Measurements from ENCODE around the gene SYCP2L. TPM values are rescaled to one million over a fixed set of nuclear protein-coding genes. Genes with fewer than 3 reads are reported as not detected.

The SYCP2L gene
- total and polyA plus RNA-seq, 10 of the 15 experiments (the other 5 are each of a cell fraction or from before 2014, with no cell fraction given): 0.03 to 0.12 (median 0.04) TPM; not detected in 7

GRCh38 chr6:10884245-10884972 is 2.4 kb upstream of the SYCP2L start:
- Histone ChIP-seq H3K9me3 (replicated peaks; ENCODE audit: control insufficient read depth, insufficient read depth, low read length) (peaks cover 2% of the 10 kb centered on the region; the same call in 2 of the 3 replicates), H3K9ac (ENCODE audit: control insufficient read depth, insufficient read depth, low read length) (no peak overlapping the region), H4K20me1 (ENCODE audit: control insufficient read depth, insufficient read depth) (no peaks in the 10 kb centered on the region), H3K4me1 (ENCODE audit: control insufficient read depth, insufficient read depth, low read length) (peaks cover 5% of the 10 kb centered on the region), H3K4me2 (ENCODE audit: control insufficient read depth, insufficient read depth) (no peak overlapping the region), H3K27me3 (replicated peaks in 1 of 2; ENCODE audit: control insufficient read depth in 2 of 2, insufficient read depth in 2 of 2, low read length in 1 of 2) (peaks cover 8 to 11% of the 10 kb centered on the region in 2 experiments), H2AFZ (ENCODE audit: control insufficient read depth, low read depth, low read length) (no peak overlapping the region), H3K4me3 (no peak overlapping the region), H3K79me2 (ENCODE audit: control insufficient read depth, insufficient read depth, low read length) (no peaks in the 10 kb centered on the region), H3K27ac (ENCODE audit: control insufficient read depth, insufficient read depth) (no peak overlapping the region), H3K36me3 (ENCODE audit: control insufficient read depth in 2 of 2, insufficient read depth in 2 of 2, low read length in 1 of 2) (no peaks in the 10 kb centered on the region)
- TF ChIP-seq, protein P1, sequence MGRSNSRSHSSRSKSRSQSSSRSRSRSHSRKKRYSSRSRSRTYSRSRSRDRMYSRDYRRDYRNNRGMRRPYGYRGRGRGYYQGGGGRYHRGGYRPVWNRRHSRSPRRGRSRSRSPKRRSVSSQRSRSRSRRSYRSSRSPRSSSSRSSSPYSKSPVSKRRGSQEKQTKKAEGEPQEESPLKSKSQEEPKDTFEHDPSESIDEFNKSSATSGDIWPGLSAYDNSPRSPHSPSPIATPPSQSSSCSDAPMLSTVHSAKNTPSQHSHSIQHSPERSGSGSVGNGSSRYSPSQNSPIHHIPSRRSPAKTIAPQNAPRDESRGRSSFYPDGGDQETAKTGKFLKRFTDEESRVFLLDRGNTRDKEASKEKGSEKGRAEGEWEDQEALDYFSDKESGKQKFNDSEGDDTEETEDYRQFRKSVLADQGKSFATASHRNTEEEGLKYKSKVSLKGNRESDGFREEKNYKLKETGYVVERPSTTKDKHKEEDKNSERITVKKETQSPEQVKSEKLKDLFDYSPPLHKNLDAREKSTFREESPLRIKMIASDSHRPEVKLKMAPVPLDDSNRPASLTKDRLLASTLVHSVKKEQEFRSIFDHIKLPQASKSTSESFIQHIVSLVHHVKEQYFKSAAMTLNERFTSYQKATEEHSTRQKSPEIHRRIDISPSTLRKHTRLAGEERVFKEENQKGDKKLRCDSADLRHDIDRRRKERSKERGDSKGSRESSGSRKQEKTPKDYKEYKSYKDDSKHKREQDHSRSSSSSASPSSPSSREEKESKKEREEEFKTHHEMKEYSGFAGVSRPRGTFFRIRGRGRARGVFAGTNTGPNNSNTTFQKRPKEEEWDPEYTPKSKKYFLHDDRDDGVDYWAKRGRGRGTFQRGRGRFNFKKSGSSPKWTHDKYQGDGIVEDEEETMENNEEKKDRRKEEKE (IDR thresholded peaks at IDR 0.05): no peak
- TF ChIP-seq YBX1 (IDR thresholded peaks at IDR 0.05) (no peak), PRDM15 (CRISPR knock-in tag; IDR thresholded peaks at IDR 0.05) (no peak), TCF12 (IDR thresholded peaks at IDR 0.05; ENCODE audit: low read depth, low read length) (no peak), FOXK2 (IDR thresholded peaks at IDR 0.05) (no peak), MYB (IDR thresholded peaks at IDR 0.05; ENCODE audit: borderline replicate concordance, low read depth, low read length) (no peak), EED (IDR thresholded peaks at IDR 0.05; ENCODE audit: low read depth) (no peak), NBN (IDR thresholded peaks at IDR 0.05) (no peak), POLR2A (IDR thresholded peaks at IDR 0.05; ENCODE audit: low read depth, low read length) (no peak), TARDBP (IDR thresholded peaks at IDR 0.05; ENCODE audit: borderline replicate concordance) (no peak), IKZF2 (IDR thresholded peaks at IDR 0.05) (no peak)
- POLR2A ChIA-PET: interaction anchor here (0.6 to 0.7 kb wide), 2 partner anchors 10 to 126 kb away, joined by 3 to 5 read pairs; no protein-coding TSS in a partner anchor
- intact Hi-C loops (cut with micrococcal nuclease; ENCODE audit: unreplicated experiment) (no loop called here), in situ Hi-C loops (cut with MboI) (no loop called here)
- CTCF ChIA-PET: no interaction called here
- WGBS (ENCODE audit: insufficient coverage, insufficient replicate concordance, low lambda C conversion rate, missing lambda C conversion rate): 25% methylated on average over 14 of the region's 24 CpGs
- no TSS peak for BruUV-seq (replicated peaks)
- ATAC-seq: no peak
- SMC1A ChIA-PET (ENCODE audit: uncharacterized antibody, unreplicated experiment): no interaction called here
- RAD21 ChIA-PET (ENCODE audit: unreplicated experiment): no interaction called here
- DNase-seq (ENCODE audit: low read depth, low spot score): no peak
- no peak for FAIRE-seq

Data from GM12878 (cell line).